ENCODE measurements around the gene MLXIPL. TPM values are rescaled to one million over a fixed set of nuclear protein-coding genes. Genes with fewer than 3 reads are reported as not detected.
"Not testable (repeated sequence)": the region's sequence is repeated elsewhere in the genome, so short reads cannot be mapped to it uniquely, and the experiment has no call there.

MLXIPL gene
- total and polyA plus RNA-seq, 5 donors from 2014 or later, result not detected

- Mint-ChIP-seq H3K9me3 (no peaks in the 10 kb centered on the region), H3K27me3 (peaks cover 44% of the 10 kb centered on the region), H3K27ac (no peak overlapping the region), H3K4me3 (no peak overlapping the region), H3K36me3 (no peaks in the 10 kb centered on the region), H3K4me1 (peaks cover 0 to 9% (median 0%) of the 10 kb centered on the region in 4 donors)
- H3K9me3 ChIP-seq (ENCODE audit: control insufficient read depth in 2 of 2, low read length in 2 of 2), result no peaks in the 10 kb centered on the region
- peaks cover 7% of the 10 kb centered on the region for H3K4me1 ChIP-seq (ENCODE audit: control insufficient read depth, insufficient read depth, low read length, poor library complexity, severe bottlenecking)
- peaks cover 3% of the 10 kb centered on the region for H3K27me3 ChIP-seq (ENCODE audit: control insufficient read depth, insufficient read depth, low read length)
- no peak overlapping the region for H3K4me3 ChIP-seq (ENCODE audit: low read depth, low read length)
- ATAC-seq (ENCODE audit: low read depth in 2 of 2), result no peak
- H3K27ac ChIP-seq (ENCODE audit: insufficient read depth, low read length, poor library complexity, severe bottlenecking), result no peak overlapping the region
- DNase-seq, result no peak
- H3K36me3 ChIP-seq (ENCODE audit: control insufficient read depth, insufficient read depth, low read length), result no peaks in the 10 kb centered on the region
Observed at GRCh38 chr7:73618538-73618937, 5.8 kb downstream of the MLXIPL start.

GRCh38 chr7:73617520-73617919, 6.8 kb downstream of the MLXIPL start:
- not testable (repeated sequence) for H3K4me1 ChIP-seq (ENCODE audit: control insufficient read depth, insufficient read depth, low read length, poor library complexity, severe bottlenecking); H3K27me3 ChIP-seq (ENCODE audit: control insufficient read depth, insufficient read depth, low read length); ATAC-seq (ENCODE audit: low read depth in 2 of 2); H3K4me3 ChIP-seq (ENCODE audit: low read depth, low read length); H3K9me3 ChIP-seq (ENCODE audit: control insufficient read depth in 2 of 2, low read length in 2 of 2); H3K4me3 Mint-ChIP-seq; H3K36me3 ChIP-seq (ENCODE audit: control insufficient read depth, insufficient read depth, low read length); H3K27ac Mint-ChIP-seq; H3K9me3 Mint-ChIP-seq; H3K27ac ChIP-seq (ENCODE audit: insufficient read depth, low read length, poor library complexity, severe bottlenecking); H3K4me1 Mint-ChIP-seq; DNase-seq; H3K36me3 Mint-ChIP-seq
- H3K27me3 Mint-ChIP-seq, result peaks cover 43% of the 10 kb centered on the region

GRCh38 chr7:73615886-73616285, 8.4 kb downstream of the MLXIPL start:
- peaks cover 39% of the 10 kb centered on the region for H3K27me3 Mint-ChIP-seq
- DNase-seq (no peak), ATAC-seq (ENCODE audit: low read depth in 2 of 2) (no peak)
- Histone ChIP-seq H3K36me3 (ENCODE audit: control insufficient read depth, insufficient read depth, low read length) (no peaks in the 10 kb centered on the region), H3K27me3 (ENCODE audit: control insufficient read depth, insufficient read depth, low read length) (no peaks in the 10 kb centered on the region), H3K4me1 (ENCODE audit: control insufficient read depth, insufficient read depth, low read length, poor library complexity, severe bottlenecking) (no peaks in the 10 kb centered on the region), H3K4me3 (ENCODE audit: low read depth, low read length) (no peak overlapping the region), H3K9me3 (ENCODE audit: control insufficient read depth in 2 of 2, low read length in 2 of 2) (no peaks in the 10 kb centered on the region), H3K27ac (ENCODE audit: insufficient read depth, low read length, poor library complexity, severe bottlenecking) (no peak overlapping the region)
- H3K9me3 Mint-ChIP-seq, result no peaks in the 10 kb centered on the region
- no peaks in the 10 kb centered on the region for H3K36me3 Mint-ChIP-seq
- peaks cover 0 to 2% (median 0%) of the 10 kb centered on the region in 4 donors for H3K4me1 Mint-ChIP-seq
- H3K4me3 Mint-ChIP-seq, result no peak overlapping the region
- H3K27ac Mint-ChIP-seq, result no peak overlapping the region

GRCh38 chr7:73614937-73615336, 9.4 kb downstream of the MLXIPL start:
- H3K4me1 Mint-ChIP-seq; H3K27me3 ChIP-seq (ENCODE audit: control insufficient read depth, insufficient read depth, low read length); H3K27ac ChIP-seq (ENCODE audit: insufficient read depth, low read length, poor library complexity, severe bottlenecking); H3K4me3 ChIP-seq (ENCODE audit: low read depth, low read length); H3K36me3 Mint-ChIP-seq; H3K36me3 ChIP-seq (ENCODE audit: control insufficient read depth, insufficient read depth, low read length); H3K4me3 Mint-ChIP-seq; H3K4me1 ChIP-seq (ENCODE audit: control insufficient read depth, insufficient read depth, low read length, poor library complexity, severe bottlenecking); H3K27ac Mint-ChIP-seq; ATAC-seq (ENCODE audit: low read depth in 2 of 2); H3K9me3 ChIP-seq (ENCODE audit: control insufficient read depth in 2 of 2, low read length in 2 of 2); H3K9me3 Mint-ChIP-seq; DNase-seq: not testable (repeated sequence)
- H3K27me3 Mint-ChIP-seq, result peaks cover 46% of the 10 kb centered on the region

- DNase-seq (no peak), ATAC-seq (ENCODE audit: low read depth in 2 of 2) (no peak)
- Mint-ChIP-seq H3K9me3 (no peaks in the 10 kb centered on the region), H3K4me3 (no peak overlapping the region), H3K27ac (no peak overlapping the region), H3K36me3 (no peaks in the 10 kb centered on the region), H3K27me3 (peaks cover 44% of the 10 kb centered on the region), H3K4me1 (peaks cover 0 to 2% (median 0%) of the 10 kb centered on the region in 4 donors)
- no peaks in the 10 kb centered on the region for H3K27me3 ChIP-seq (ENCODE audit: control insufficient read depth, insufficient read depth, low read length)
- H3K9me3 ChIP-seq (ENCODE audit: control insufficient read depth in 2 of 2, low read length in 2 of 2), result no peaks in the 10 kb centered on the region
- no peaks in the 10 kb centered on the region for H3K36me3 ChIP-seq (ENCODE audit: control insufficient read depth, insufficient read depth, low read length)
- H3K4me1 ChIP-seq (ENCODE audit: control insufficient read depth, insufficient read depth, low read length, poor library complexity, severe bottlenecking), result no peaks in the 10 kb centered on the region
- H3K4me3 ChIP-seq (ENCODE audit: low read depth, low read length), result no peak overlapping the region
- no peak overlapping the region for H3K27ac ChIP-seq (ENCODE audit: insufficient read depth, low read length, poor library complexity, severe bottlenecking)
Observed at GRCh38 chr7:73613954-73614735, 10.2 kb downstream of the MLXIPL start.

- no peak overlapping the region for H3K27ac Mint-ChIP-seq
- peaks cover 45% of the 10 kb centered on the region for H3K27me3 Mint-ChIP-seq
- H3K4me3 ChIP-seq (ENCODE audit: low read depth, low read length), result no peak overlapping the region
- no peaks in the 10 kb centered on the region for H3K4me1 ChIP-seq (ENCODE audit: control insufficient read depth, insufficient read depth, low read length, poor library complexity, severe bottlenecking)
- no peaks in the 10 kb centered on the region for H3K36me3 ChIP-seq (ENCODE audit: control insufficient read depth, insufficient read depth, low read length)
- peaks cover 0 to 2% (median 1%) of the 10 kb centered on the region in 4 donors for H3K4me1 Mint-ChIP-seq
- H3K27me3 ChIP-seq (ENCODE audit: control insufficient read depth, insufficient read depth, low read length), result no peaks in the 10 kb centered on the region
- no peak overlapping the region for H3K4me3 Mint-ChIP-seq
- H3K36me3 Mint-ChIP-seq, result no peaks in the 10 kb centered on the region
- no peaks in the 10 kb centered on the region for H3K9me3 Mint-ChIP-seq
- DNase-seq (no peak), ATAC-seq (ENCODE audit: low read depth in 2 of 2) (no peak)
- H3K27ac ChIP-seq (ENCODE audit: insufficient read depth, low read length, poor library complexity, severe bottlenecking), result no peak overlapping the region
- H3K9me3 ChIP-seq (ENCODE audit: control insufficient read depth in 2 of 2, low read length in 2 of 2), result no peaks in the 10 kb centered on the region
Observed at GRCh38 chr7:73612598-73613269, 11.6 kb downstream of the MLXIPL start.

GRCh38 chr7:73611017-73611555, 13.2 kb downstream of the MLXIPL start:
- ATAC-seq (ENCODE audit: low read depth in 2 of 2), result no peak
- peaks cover 46% of the 10 kb centered on the region for H3K27me3 Mint-ChIP-seq
- H3K36me3 Mint-ChIP-seq, result no peaks in the 10 kb centered on the region
- H3K9me3 Mint-ChIP-seq, result no peaks in the 10 kb centered on the region
- H3K27ac Mint-ChIP-seq, result no peak overlapping the region
- no peak for DNase-seq
- peak overlapping the region in 1 of 4 donors; percentile 38 for H3K4me3 Mint-ChIP-seq
- peaks cover 0 to 2% (median 1%) of the 10 kb centered on the region in 4 donors for H3K4me1 Mint-ChIP-seq
- peaks cover 4% of the 10 kb centered on the region for H3K4me1 ChIP-seq (ENCODE audit: control insufficient read depth, insufficient read depth, low read length, poor library complexity, severe bottlenecking)
- no peaks in the 10 kb centered on the region for H3K36me3 ChIP-seq (ENCODE audit: control insufficient read depth, insufficient read depth, low read length)
- no peaks in the 10 kb centered on the region for H3K9me3 ChIP-seq (ENCODE audit: control insufficient read depth in 2 of 2, low read length in 2 of 2)
- H3K27me3 ChIP-seq (ENCODE audit: control insufficient read depth, insufficient read depth, low read length), result no peaks in the 10 kb centered on the region
- H3K4me3 ChIP-seq (ENCODE audit: low read depth, low read length), result no peak overlapping the region
- no peak overlapping the region for H3K27ac ChIP-seq (ENCODE audit: insufficient read depth, low read length, poor library complexity, severe bottlenecking)
